H1 (cell line): Measurements from ENCODE around the gene FSTL4. TPM values are rescaled to one million over a fixed set of nuclear protein-coding genes. Genes with fewer than 3 reads are reported as not detected.

Experiments
- CBX8 ChIP-seq: fragments of 300-800, 300-1000 bp; sonication (generic); IDR thresholded peaks from 2 replicates; pipeline ENCODE4 v1.7.1; 2016; ENCODE audit warnings: low read depth, low read length, borderline replicate concordance
- CHD7 ChIP-seq: fragments of 300-600 bp; sonication (generic); IDR thresholded peaks from 2 replicates; pipeline ENCODE4 v1.7.1; 2012; ENCODE audit warnings: low read length, moderate library complexity, mild to moderate bottlenecking, inconsistent platforms; ENCODE audit not compliant: insufficient replicate concordance
- SP1 ChIP-seq: IDR thresholded peaks from 2 replicates; pipeline ENCODE4 v1.6.1; 2011; ENCODE audit warnings: low read depth, low read length
- polyA plus RNA-seq, 7 experiments: library from polyadenylated mRNA; depleted of rRNA in 3 of 7; stranded (reverse) in 5 of 7; unstranded in 2 of 7; fragments of >200 nt in 5 of 7; fragments of 200-250 nt in 2 of 7; gene quantifications; 1 replicate in 5 of 7; 2 replicates in 1 of 7; 4 replicates in 1 of 7; pipeline versions ENCODE4 v1.2.1 to v1.2.3, GENCODE V29; 2011 to 2013; ENCODE audit warnings: missing spikeins in 2 of 7, mixed read lengths in 2 of 7
- total RNA-seq: library from RNA; stranded (reverse); fragmentation: NEBNext Ultra II Directional; extraction: Animal tissue kit (Norgen Biotek cat#: 25700); gene quantifications from 2 replicates; pipeline ENCODE4 v1.2.1, GENCODE V29; 2021

The FSTL4 gene
- total and polyA plus RNA-seq, 2 of the 8 experiments (the other 6 are each of a cell fraction or from before 2014, with no cell fraction given), result 3.1 to 4.1 TPM

GRCh38 chr5:133456933-133457402 lies 155.4 kb downstream of the FSTL4 start (continued):
- no peak for TF ChIP-seq SP1
- TF ChIP-seq CHD7, result no peak
- no peak for TF ChIP-seq CBX8
